Measurements from ENCODE around the gene AREL1. TPM values are rescaled to one million over a fixed set of nuclear protein-coding genes. Genes with fewer than 3 reads are reported as not detected.

The AREL1 gene
- total and polyA plus RNA-seq, 2 of the 8 experiments (the other 6 are each of a cell fraction or from before 2014, with no cell fraction given): 31.4 to 49.1 TPM

- Histone ChIP-seq H2AFZ (ENCODE audit: low read length) (no peak overlapping the region), H4K8ac (ENCODE audit: extremely low read depth, insufficient read depth, low read length) (no peak overlapping the region), H3K56ac (replicated peaks; ENCODE audit: insufficient read length, low read depth, low read length) (no peak overlapping the region), H3K27me3 (replicated peaks in 1 of 4; ENCODE audit: control insufficient read depth in 3 of 4, extremely low read depth in 1 of 4, insufficient read depth in 3 of 4, low read length in 3 of 4) (no peaks in the 10 kb centered on the region), H4K91ac (replicated peaks; ENCODE audit: insufficient read length, low read length) (no peak overlapping the region), H3K36me3 (ENCODE audit: control insufficient read depth in 2 of 4, insufficient read depth in 4 of 4, low read length in 3 of 4) (no peaks in the 10 kb centered on the region), H3K9ac (replicated peaks in 1 of 4; ENCODE audit: extremely low read depth in 1 of 4, low read depth in 3 of 4, low read length in 3 of 4) (no peak overlapping the region), H2BK5ac (ENCODE audit: low read depth, low read length) (no peak overlapping the region), H3K4ac (replicated peaks; ENCODE audit: insufficient read length, low read depth, low read length) (no peak overlapping the region), H3K18ac (ENCODE audit: extremely low read depth, low read length) (no peak overlapping the region), H2BK120ac (replicated peaks; ENCODE audit: low read depth, low read length) (no peak overlapping the region), H3K27ac (ENCODE audit: low read depth, low read length) (no peak overlapping the region), H4K5ac (ENCODE audit: insufficient read length, low read depth, low read length) (no peak overlapping the region), H4K20me1 (replicated peaks in 1 of 2; ENCODE audit: control insufficient read depth in 1 of 2, insufficient read depth in 2 of 2, low read length in 2 of 2) (no peaks in the 10 kb centered on the region), H3K4me3 (ENCODE audit: extremely low read depth in 1 of 4, insufficient read depth in 2 of 4, low read depth in 3 of 4, low read length in 4 of 4) (no peak overlapping the region), H3K4me1 (replicated peaks in 1 of 4; ENCODE audit: control insufficient read depth in 3 of 4, insufficient read depth in 4 of 4, low read length in 3 of 4) (peaks cover 0 to 11% (median 4%) of the 10 kb centered on the region in 4 experiments; a peak in 5 of 7 replicates), H3K23me2 (ENCODE audit: low read depth, low read length) (no peaks in the 10 kb centered on the region; the same call in 1 of the 2 replicates), H3K4me2 (ENCODE audit: insufficient read depth in 1 of 2, low read depth in 2 of 2, low read length in 2 of 2) (no peak overlapping the region), H2BK12ac (ENCODE audit: low read depth, low read length) (no peak overlapping the region), H3K79me1 (ENCODE audit: low read depth, low read length) (no peaks in the 10 kb centered on the region), H2BK20ac (ENCODE audit: low read length) (no peak overlapping the region), H2AK5ac (ENCODE audit: low read depth, low read length) (no peak overlapping the region), H3K79me2 (ENCODE audit: control insufficient read depth in 1 of 2, insufficient read depth in 2 of 2, low read length in 2 of 2) (no peaks in the 10 kb centered on the region), H3K9me3 (ENCODE audit: insufficient read depth in 2 of 2, low read depth in 1 of 2, low read length in 1 of 2) (no peaks in the 10 kb centered on the region), H3K23ac (ENCODE audit: insufficient read length) (no peak overlapping the region), H2BK15ac (ENCODE audit: low read length) (no peak overlapping the region), H3K14ac (ENCODE audit: insufficient read length) (no peak overlapping the region)
- ChIA-PET CTCF (ENCODE audit: partially characterized antibody) (interaction anchor here (1.5 to 3.1 kb wide), 4 partner anchors 9 to 122 kb away, joined by 3 to 12 read pairs (median 4); no protein-coding TSS in a partner anchor), POLR2A (ENCODE audit: partially characterized antibody) (interaction anchor here (0.8 to 5.5 kb wide), 5 partner anchors 9 to 40 kb away, joined by 3 to 26 read pairs (median 5); no protein-coding TSS in a partner anchor)
- WGBS, 2 experiments (ENCODE audit: extremely low coverage in 1 of 2, insufficient coverage in 1 of 2, insufficient read length in 1 of 2, insufficient replicate concordance in 2 of 2, low coverage in 1 of 2, low lambda C conversion rate in 2 of 2, missing lambda C conversion rate in 1 of 2): 84% methylated on average over 1 of the region's 1 CpG; no CpG with 5 or more reads in 1 of the 2 experiments
- DNase-seq (ENCODE audit: low read depth in 1 of 2, low spot score in 2 of 2) (no peak), FAIRE-seq (no peak)
- TF ChIP-seq E2F6 (IDR thresholded peaks at IDR 0.05) (no peak), CREB1 (IDR thresholded peaks at IDR 0.05) (no peak), MAX (IDR thresholded peaks at IDR 0.05) (no peak), FOSL1 (IDR thresholded peaks at IDR 0.05; ENCODE audit: insufficient read depth, low read depth, low read length) (no peak)
Observed at GRCh38 chr14:74650927-74651686, 61.8 kb downstream of the AREL1 start.
